GM08714 (cell line): ENCODE data around the gene SLC2A4RG.

ENCODE experiments used
- H3K4me3 ChIP-seq: fragments of 200-500 bp; sonication (Bioruptor generic); 2 replicates; pipeline ENCODE4 v1.5.1; 2014; ENCODE audit warnings: mild to moderate bottlenecking, low read length, inconsistent platforms
- ZNF274 ChIP-seq: IDR thresholded peaks from 2 replicates; pipeline ENCODE4 v1.6.1; 2012; ENCODE audit warnings: mild to moderate bottlenecking, low read depth, low read length

Gene SLC2A4RG

GRCh38 chr20:63740070-63740626 is 572 bp downstream of the SLC2A4RG start:
- H3K4me3 ChIP-seq = peak overlapping the region; percentile 60
- no peak for TF ChIP-seq ZNF274

- peak overlapping the region; percentile 60; the same call in 1 of the 2 replicates for H3K4me3 ChIP-seq
These were observed 1.2 kb downstream of the SLC2A4RG start for GRCh38 chr20:63740627-63741353.

GRCh38 chr20:63741354-63741675 is 1.7 kb downstream of the SLC2A4RG start:
- peak overlapping the region; percentile 60; the same call in 1 of the 2 replicates for H3K4me3 ChIP-seq
- no peak for TF ChIP-seq ZNF274

More at GRCh38 chr20:63740627-63741353, 1.2 kb downstream of the SLC2A4RG start:
- TF ChIP-seq ZNF274 = no peak

GRCh38 chr20:63741676-63742380 is 2.3 kb downstream of the SLC2A4RG start:
- no peak for TF ChIP-seq ZNF274
- no peak overlapping the region; the same call in 1 of the 2 replicates for H3K4me3 ChIP-seq

GRCh38 chr20:63742381-63743024 is 2.9 kb downstream of the SLC2A4RG start:
- no peak for TF ChIP-seq ZNF274
- H3K4me3 ChIP-seq = no peak overlapping the region

- TF ChIP-seq ZNF274 = no peak
- no peak overlapping the region for H3K4me3 ChIP-seq
These were observed 3.8 kb downstream of the SLC2A4RG start for GRCh38 chr20:63743210-63743970.

GRCh38 chr20:63744158-63744557 is 4.6 kb downstream of the SLC2A4RG start:
- no peak for TF ChIP-seq ZNF274
- H3K4me3 ChIP-seq = no peak overlapping the region

- no peak for TF ChIP-seq ZNF274
- no peak overlapping the region for H3K4me3 ChIP-seq
These were observed 5.2 kb downstream of the SLC2A4RG start for GRCh38 chr20:63744574-63745423.

GRCh38 chr20:63745424-63745805 is 5.8 kb downstream of the SLC2A4RG start:
- no peak for TF ChIP-seq ZNF274
- no peak overlapping the region for H3K4me3 ChIP-seq

- no peak overlapping the region for H3K4me3 ChIP-seq
- TF ChIP-seq ZNF274 = no peak
These were observed 6.6 kb downstream of the SLC2A4RG start for GRCh38 chr20:63745961-63746731.

GRCh38 chr20:63746751-63747315 is 7.3 kb downstream of the SLC2A4RG start:
- H3K4me3 ChIP-seq = no peak overlapping the region
- no peak for TF ChIP-seq ZNF274

GRCh38 chr20:63747622-63748069 is 8.1 kb downstream of the SLC2A4RG start:
- no peak for TF ChIP-seq ZNF274
- H3K4me3 ChIP-seq = no peak overlapping the region
